A673 (cell line): ENCODE measurements around the gene ASB15. TPM values are rescaled to one million over a fixed set of nuclear protein-coding genes. Genes with fewer than 3 reads are reported as not detected.

Source experiments
- BruUV-seq: library from RNA; stranded (reverse); fragments of 400-500 nt; replicated peaks from 2 replicates; lab custom pipeline; 2021; lab: Mats Ljungman, UMichigan
- CTCF ChIA-PET: fragments of 300-600 bp; sonication (Branson Sonifier 250); formaldehyde crosslinking; loops from one replicate; lab custom pipeline; 2022; ENCODE audit warnings: antibody characterized with exemption; lab: Charles Lee
- POLR2A ChIA-PET: fragments of 300-600 bp; sonication (Branson Sonifier 250); formaldehyde crosslinking; loops from one replicate; lab custom pipeline; 2022; ENCODE audit warnings: antibody characterized with exemption; ENCODE audit not compliant: low non-redundant PET; lab: Charles Lee
- DNase-seq: peaks from one replicate; pipeline ENCODE4 v3.0.0-alpha.2; 2015; ENCODE audit warnings: low spot score
- H3K27ac ChIP-seq: fragments of 200-600 bp; sonication (generic); 2 replicates; pipeline ENCODE4 v1.5.1; 2016; ENCODE audit warnings: mixed run types, low read depth, mild to moderate bottlenecking, mixed read lengths, antibody characterized with exemption, low read length; ENCODE audit not compliant: poor library complexity, severe bottlenecking
- H3K27me3 ChIP-seq: fragments of 200-600 bp; sonication (generic); replicated peaks from 2 replicates; pipeline ENCODE4 v1.6.1; 2017; ENCODE audit warnings: mixed run types, low read depth, mild to moderate bottlenecking, mixed read lengths, antibody characterized with exemption, low read length; ENCODE audit not compliant: insufficient read depth, poor library complexity
- H3K36me3 ChIP-seq: fragments of 200-600 bp; sonication (generic); 2 replicates; pipeline ENCODE4 v1.6.1; 2016; ENCODE audit warnings: mixed run types, mild to moderate bottlenecking, mixed read lengths, antibody characterized with exemption, low read length; ENCODE audit not compliant: insufficient read depth, poor library complexity, severe bottlenecking
- H3K4me1 ChIP-seq: fragments of 200-600 bp; sonication (generic); 2 replicates; pipeline ENCODE4 v1.6.1; 2017; ENCODE audit warnings: mixed run types, mild to moderate bottlenecking, mixed read lengths, antibody characterized with exemption, low read length; ENCODE audit not compliant: insufficient read depth, poor library complexity, severe bottlenecking
- H3K4me3 ChIP-seq: fragments of 200-600 bp; sonication (generic); 2 replicates; pipeline ENCODE4 v1.5.1; 2016; ENCODE audit warnings: low read depth, mixed run types, mild to moderate bottlenecking, mixed read lengths, low read length; ENCODE audit not compliant: poor library complexity, severe bottlenecking
- H3K9me3 ChIP-seq: fragments of 200-600 bp; sonication (generic); 2 replicates; pipeline ENCODE4 v1.6.1; 2016; ENCODE audit warnings: mixed run types, low read depth, mild to moderate bottlenecking, mixed read lengths, antibody characterized with exemption, low read length; ENCODE audit not compliant: poor library complexity, severe bottlenecking
- CTCF ChIP-seq: fragments of 300-800, 200-600 bp; sonication (generic); conservative IDR thresholded peaks from 2 replicates; pipeline ENCODE4 v1.5.1; 2017; ENCODE audit warnings: low read depth, mild to moderate bottlenecking, antibody characterized with exemption, low read length, moderate library complexity, mixed read lengths
- EZH2 ChIP-seq: fragments of 200-600 bp; sonication (generic); IDR thresholded peaks from 2 replicates; pipeline ENCODE4 v1.6.1; 2017; ENCODE audit warnings: borderline replicate concordance, low read depth, mild to moderate bottlenecking, mixed read lengths, antibody characterized with exemption, low read length; ENCODE audit not compliant: poor library complexity, severe bottlenecking
- intact Hi-C: fragments of 100-400 bp; cut with micrococcal nuclease; formaldehyde crosslinking; loops from one replicate; pipeline ENCODE4 v1.10.0; 2022; ENCODE audit not compliant: unreplicated experiment
- total RNA-seq: library from RNA; stranded (reverse); gene quantifications from 2 replicates; pipeline ENCODE4 v1.2.3, GENCODE V29; 2021

ASB15 gene
- total RNA-seq, 1 experiment from 2014 or later, result not detected

GRCh38 chr7:123649964-123650363 lies 48.3 kb downstream of the ASB15 start:
- Histone ChIP-seq H3K4me1 (peaks cover under 1% of the 10 kb centered on the region), H3K27me3 (no peaks in the 10 kb centered on the region), H3K9me3 (no peaks in the 10 kb centered on the region), H3K27ac (no peak overlapping the region), H3K4me3 (no peak overlapping the region), H3K36me3 (no peaks in the 10 kb centered on the region)
- no peak for DNase-seq
- BruUV-seq, result no TSS peak
- POLR2A ChIA-PET, result no interaction called here
- intact Hi-C loops, result no loop called here
- CTCF ChIA-PET, result no interaction called here
- TF ChIP-seq EZH2 (no peak), CTCF (no peak)

- no peak for DNase-seq
- no TSS peak for BruUV-seq
- CTCF ChIA-PET, result no interaction called here
Measured at GRCh38 chr7:123650595-123650994, 49.0 kb downstream of the ASB15 start.

GRCh38 chr7:123652406-123652805 lies 50.8 kb downstream of the ASB15 start:
- no TSS peak for BruUV-seq
- intact Hi-C loops, result no loop called here

More at GRCh38 chr7:123650595-123650994, 49.0 kb downstream of the ASB15 start:
- no peaks in the 10 kb centered on the region for H3K27me3 ChIP-seq
- no peak overlapping the region for H3K4me3 ChIP-seq
- TF ChIP-seq EZH2 (no peak), CTCF (no peak)
- intact Hi-C loops, result no loop called here
- H3K36me3 ChIP-seq, result no peaks in the 10 kb centered on the region
- POLR2A ChIA-PET, result no interaction called here
- H3K27ac ChIP-seq, result no peak overlapping the region
- no peaks in the 10 kb centered on the region for H3K4me1 ChIP-seq
- no peaks in the 10 kb centered on the region for H3K9me3 ChIP-seq

More at GRCh38 chr7:123652406-123652805, 50.8 kb downstream of the ASB15 start:
- H3K36me3 ChIP-seq, result no peaks in the 10 kb centered on the region
- no peaks in the 10 kb centered on the region for H3K4me1 ChIP-seq
- no peak for TF ChIP-seq CTCF
- ChIA-PET CTCF (no interaction called here), POLR2A (no interaction called here)
- no peaks in the 10 kb centered on the region for H3K9me3 ChIP-seq
- no peaks in the 10 kb centered on the region for H3K27me3 ChIP-seq
- no peak for DNase-seq
- H3K4me3 ChIP-seq, result no peak overlapping the region
- no peak overlapping the region for H3K27ac ChIP-seq
